Neutrophil (primary cell): Measurements from ENCODE around the gene ARHGAP45.

ENCODE experiments used
- H3K27ac ChIP-seq: fragments of 200-600 bp; sonication (generic); 2 replicates; pipeline ENCODE4 v1.5.1; 2016; ENCODE audit warnings: mild to moderate bottlenecking, moderate library complexity
- H3K27me3 ChIP-seq: fragments of 200-600 bp; sonication (generic); 2 replicates; pipeline ENCODE4 v1.6.0; 2016; ENCODE audit warnings: mild to moderate bottlenecking
- H3K36me3 ChIP-seq: fragments of 200-600 bp; sonication (generic); 2 replicates; pipeline ENCODE4 v1.5.1; 2017
- H3K4me1 ChIP-seq, 2 experiments: fragments of 200-600 bp in 1 of 2; sonication (generic) in 1 of 2; 1 replicate in 1 of 2; 2 replicates in 1 of 2; pipeline versions ENCODE4 v1.5.1 to v1.6.1; 2013 to 2016; ENCODE audit warnings: low read depth in 1 of 2, low read length in 1 of 2, mild to moderate bottlenecking in 1 of 2, moderate library complexity in 1 of 2; ENCODE audit not compliant: control insufficient read depth in 1 of 2, insufficient read depth in 1 of 2
- H3K4me3 ChIP-seq, 2 experiments: fragments of 200-600 bp in 1 of 2; sonication (generic) in 1 of 2; 1 replicate in 1 of 2; 2 replicates in 1 of 2; pipeline ENCODE4 v1.5.1; 2013 to 2016; ENCODE audit warnings: low read depth in 1 of 2, low read length in 1 of 2, mild to moderate bottlenecking in 1 of 2, moderate library complexity in 1 of 2
- H3K9me3 ChIP-seq: fragments of 200-600 bp; sonication (generic); 2 replicates; pipeline ENCODE4 v1.5.1; 2016
- TF ChIP-seq, protein P1 (sequence below): fragments of 200-600 bp; sonication (generic); IDR thresholded peaks from 2 replicates; pipeline ENCODE4 v1.5.1; 2016; ENCODE audit warnings: antibody characterized with exemption

The ARHGAP45 gene

DNA sequence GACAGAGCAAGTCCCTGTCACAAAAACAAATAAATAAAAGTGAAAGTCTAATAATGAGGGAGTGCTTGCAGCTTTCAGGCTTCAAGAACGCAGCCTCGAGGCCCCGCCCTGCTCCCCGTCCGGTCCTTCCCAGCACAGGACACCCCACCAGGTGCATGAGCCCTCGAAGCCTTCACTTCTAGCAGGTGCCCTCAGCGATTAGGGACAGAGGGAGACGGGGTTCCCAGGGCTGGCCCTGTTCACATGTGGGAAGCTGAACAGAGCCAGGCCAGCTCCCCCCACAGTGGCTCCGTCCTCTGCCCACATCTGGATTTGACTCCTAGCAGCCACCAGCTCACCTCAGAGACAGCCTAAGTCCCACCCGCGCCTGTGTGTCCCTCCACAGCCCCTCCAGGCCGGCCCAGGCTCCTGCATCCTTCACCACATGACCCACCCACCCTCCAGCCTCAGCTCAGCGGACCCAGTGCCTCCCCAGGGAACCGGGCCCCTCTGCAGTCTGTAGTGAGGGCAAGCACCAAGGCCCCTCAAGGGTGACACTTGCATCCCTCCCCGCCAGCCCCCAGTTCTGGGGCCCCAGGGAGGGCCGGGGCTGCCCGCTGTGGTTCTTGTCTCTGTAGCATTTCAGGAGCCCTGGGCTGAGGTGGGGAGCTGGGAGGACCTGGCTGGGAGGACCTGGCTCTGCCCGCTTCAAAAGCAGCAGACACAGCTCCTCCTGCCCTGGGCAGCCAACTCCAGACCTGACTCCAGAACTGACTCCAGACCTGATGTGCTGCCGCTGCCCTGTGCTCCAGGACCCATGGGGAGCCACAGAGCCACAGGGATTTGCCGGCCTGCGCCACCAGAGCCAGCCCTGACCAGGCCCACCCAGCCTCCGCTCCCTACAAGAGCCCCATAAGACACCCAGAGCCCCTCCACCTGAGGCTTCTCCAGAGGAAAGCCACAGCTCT lies 64.1 kb downstream of the ARHGAP45 start:
- TF ChIP-seq, protein P1, sequence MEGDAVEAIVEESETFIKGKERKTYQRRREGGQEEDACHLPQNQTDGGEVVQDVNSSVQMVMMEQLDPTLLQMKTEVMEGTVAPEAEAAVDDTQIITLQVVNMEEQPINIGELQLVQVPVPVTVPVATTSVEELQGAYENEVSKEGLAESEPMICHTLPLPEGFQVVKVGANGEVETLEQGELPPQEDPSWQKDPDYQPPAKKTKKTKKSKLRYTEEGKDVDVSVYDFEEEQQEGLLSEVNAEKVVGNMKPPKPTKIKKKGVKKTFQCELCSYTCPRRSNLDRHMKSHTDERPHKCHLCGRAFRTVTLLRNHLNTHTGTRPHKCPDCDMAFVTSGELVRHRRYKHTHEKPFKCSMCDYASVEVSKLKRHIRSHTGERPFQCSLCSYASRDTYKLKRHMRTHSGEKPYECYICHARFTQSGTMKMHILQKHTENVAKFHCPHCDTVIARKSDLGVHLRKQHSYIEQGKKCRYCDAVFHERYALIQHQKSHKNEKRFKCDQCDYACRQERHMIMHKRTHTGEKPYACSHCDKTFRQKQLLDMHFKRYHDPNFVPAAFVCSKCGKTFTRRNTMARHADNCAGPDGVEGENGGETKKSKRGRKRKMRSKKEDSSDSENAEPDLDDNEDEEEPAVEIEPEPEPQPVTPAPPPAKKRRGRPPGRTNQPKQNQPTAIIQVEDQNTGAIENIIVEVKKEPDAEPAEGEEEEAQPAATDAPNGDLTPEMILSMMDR: no peak
- H3K4me3 ChIP-seq: peak overlapping the region; percentile 97 to 99
- peaks cover 58% of the 10 kb centered on the region for H3K36me3 ChIP-seq

DNA sequence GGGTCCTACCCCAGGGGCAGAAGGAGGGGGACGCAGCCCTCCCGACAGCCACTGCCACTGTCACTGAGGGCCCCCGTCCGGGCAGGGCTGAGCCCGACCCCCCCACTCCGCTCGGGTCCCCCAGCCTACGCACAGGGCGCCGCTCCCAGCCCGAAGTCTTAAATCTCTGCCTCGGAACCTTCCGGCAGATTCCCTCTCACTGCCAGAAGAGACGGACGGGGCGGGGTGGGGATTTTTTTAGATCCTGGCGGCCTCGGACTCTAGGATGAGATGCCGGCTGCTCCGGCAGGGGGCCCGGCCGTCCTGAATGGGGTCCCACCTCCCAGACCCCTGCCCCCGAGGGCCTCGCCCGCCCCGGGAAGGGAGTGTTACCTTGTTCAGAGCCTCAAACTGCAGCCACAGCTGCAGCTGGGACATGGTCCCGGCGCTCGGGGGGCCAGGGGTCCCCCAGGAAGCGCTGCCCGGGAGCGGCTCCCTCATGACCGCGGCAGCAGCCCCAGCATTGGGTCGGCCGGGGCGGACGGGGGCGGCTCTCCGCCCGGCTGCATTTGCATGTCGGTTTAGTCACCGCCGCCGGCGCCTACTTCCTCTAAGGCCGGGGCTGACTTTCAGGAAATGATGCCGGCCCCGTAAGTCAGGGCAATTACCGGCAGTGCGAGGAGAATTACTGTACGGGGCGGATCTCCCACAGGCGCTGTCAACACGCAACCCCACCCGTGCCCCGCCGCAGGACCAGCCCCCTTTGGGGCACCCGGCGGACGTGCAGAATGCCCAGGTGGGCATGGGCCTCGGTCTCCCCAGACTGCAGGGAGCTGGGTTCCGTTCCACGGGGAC lies 65.0 kb downstream of the ARHGAP45 start:
- H3K9me3 ChIP-seq: no peaks in the 10 kb centered on the region
- peak overlapping the region; percentile 99 for H3K27ac ChIP-seq
- no peaks in the 10 kb centered on the region for H3K27me3 ChIP-seq
- TF ChIP-seq, protein P1: peak; percentile 53
- peaks cover 40 to 44% of the 10 kb centered on the region in 2 experiments for H3K4me1 ChIP-seq
- peak overlapping the region; percentile 97 to 99 for H3K4me3 ChIP-seq
- H3K36me3 ChIP-seq: peaks cover 58% of the 10 kb centered on the region

More for the DNA sequence above, 64.1 kb downstream of the ARHGAP45 start:
- Histone ChIP-seq H3K27me3 (no peaks in the 10 kb centered on the region), H3K9me3 (no peaks in the 10 kb centered on the region), H3K27ac (peak overlapping the region; percentile 99), H3K4me1 (peaks cover 40 to 42% of the 10 kb centered on the region in 2 experiments)

DNA sequence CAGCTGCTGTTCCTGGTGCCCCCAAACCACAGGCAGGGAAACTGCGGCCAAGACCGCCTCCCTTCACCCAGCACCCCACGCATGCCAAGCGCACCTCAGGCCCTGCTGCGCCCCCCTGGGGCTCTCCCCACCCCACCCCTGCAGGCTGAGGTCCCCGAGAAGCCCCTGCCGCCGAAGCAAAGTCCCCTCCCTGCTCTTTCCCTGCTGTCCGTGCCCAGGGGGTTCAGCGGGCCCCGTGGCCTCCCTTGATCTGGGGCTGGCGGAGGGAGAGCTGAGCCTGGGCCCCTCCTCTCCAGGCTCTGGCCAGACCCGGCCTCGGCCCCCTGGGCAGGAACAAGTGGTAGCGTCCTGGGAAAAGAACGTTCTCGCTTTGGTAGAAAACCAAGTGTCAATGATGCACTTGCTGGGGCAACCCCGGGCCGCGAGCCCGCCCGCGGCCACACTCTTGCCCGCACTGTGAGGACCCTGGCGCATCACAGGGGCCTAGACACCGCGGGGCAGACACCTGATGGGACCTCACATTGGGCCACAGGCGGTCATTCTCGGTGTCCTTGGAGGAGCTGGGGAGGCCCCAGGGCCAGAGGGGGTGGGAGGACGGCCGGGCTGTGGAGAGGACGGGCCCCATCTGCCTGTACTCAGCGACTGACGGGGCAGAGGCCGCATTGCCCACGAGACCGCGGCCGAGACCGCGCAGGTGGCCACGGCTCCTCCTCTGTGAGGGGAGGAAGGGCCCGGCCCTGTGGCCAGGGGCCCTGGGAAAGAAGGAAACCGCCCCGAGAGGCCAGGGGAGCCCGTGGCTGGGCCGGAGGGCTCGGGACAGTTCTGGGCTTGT lies 65.8 kb downstream of the ARHGAP45 start:
- Histone ChIP-seq H3K4me1 (peaks cover 40 to 44% of the 10 kb centered on the region in 2 experiments), H3K27me3 (no peaks in the 10 kb centered on the region), H3K36me3 (peaks cover 50% of the 10 kb centered on the region), H3K27ac (peak overlapping the region; percentile 99), H3K4me3 (peak overlapping the region; percentile 97 to 99), H3K9me3 (no peaks in the 10 kb centered on the region)
- TF ChIP-seq, protein P1: no peak

DNA sequence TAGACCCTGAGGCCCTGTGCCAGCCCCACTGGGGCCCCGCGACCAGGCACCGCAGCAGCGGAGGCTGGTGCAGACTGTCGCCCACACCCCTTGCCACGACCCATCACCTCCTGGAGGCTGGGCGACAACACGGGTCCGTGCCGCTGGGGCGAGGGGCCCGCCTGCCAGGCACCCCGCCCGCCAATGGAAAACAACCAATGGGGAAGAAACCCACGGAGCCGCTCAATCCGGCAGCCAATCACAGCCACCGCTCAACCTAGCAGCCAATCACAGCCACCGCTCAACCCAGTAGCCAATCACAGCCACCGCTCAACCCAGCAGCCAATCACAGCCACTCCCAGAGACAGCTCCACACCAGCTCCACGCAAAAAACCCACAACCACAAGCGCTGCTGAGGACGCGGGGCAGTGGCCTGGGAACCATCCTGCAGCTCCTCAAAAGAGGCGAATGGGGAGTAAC lies 66.5 kb downstream of the ARHGAP45 start:
- Histone ChIP-seq H3K27ac (peak overlapping the region; percentile 99), H3K9me3 (no peaks in the 10 kb centered on the region), H3K36me3 (peaks cover 47% of the 10 kb centered on the region), H3K4me3 (peak overlapping the region; percentile 97 to 99), H3K27me3 (no peaks in the 10 kb centered on the region), H3K4me1 (peaks cover 40 to 41% of the 10 kb centered on the region in 2 experiments)
- TF ChIP-seq, protein P1: no peak

DNA sequence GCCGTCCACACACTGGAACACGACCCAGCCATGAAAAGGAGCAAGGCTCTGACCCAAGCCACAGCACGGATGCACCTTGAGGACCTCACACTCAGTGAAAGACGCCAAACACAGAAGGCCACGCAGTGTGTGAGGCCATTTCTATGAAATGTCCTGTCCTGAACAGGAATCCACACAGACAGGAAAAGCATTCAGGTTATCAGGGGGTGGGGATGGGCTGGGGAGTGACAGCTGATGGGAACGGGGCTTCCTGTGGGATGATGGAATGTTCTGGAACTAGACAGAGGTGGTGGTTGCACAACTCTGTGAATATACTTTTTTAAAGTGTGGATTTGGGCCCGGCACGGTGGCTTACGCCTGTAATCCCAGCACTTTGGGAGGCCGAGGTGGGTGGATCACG lies 67.5 kb downstream of the ARHGAP45 start:
- TF ChIP-seq, protein P1: no peak
- Histone ChIP-seq H3K27ac (peak overlapping the region; percentile 99), H3K27me3 (no peaks in the 10 kb centered on the region), H3K4me3 (peak overlapping the region in 1 of 2 experiments; percentile 99), H3K36me3 (peaks cover 46% of the 10 kb centered on the region), H3K9me3 (no peaks in the 10 kb centered on the region), H3K4me1 (peaks cover 33 to 39% of the 10 kb centered on the region in 2 experiments)
